ENCODE results near the gene C8B.

The C8B gene

GRCh38 chr1:56894014-56894413, 71.8 kb downstream of the C8B start:
- DNase-seq, result no peak

GRCh38 chr1:56890229-56890628, 75.6 kb downstream of the C8B start:
- no peak for DNase-seq

GRCh38 chr1:56881417-56881816, 84.4 kb downstream of the C8B start:
- no peak for DNase-seq

GRCh38 chr1:56880774-56881173, 85.0 kb downstream of the C8B start:
- no peak for DNase-seq
